ENCODE results near the gene PHTF2.

PHTF2 gene

DNA sequence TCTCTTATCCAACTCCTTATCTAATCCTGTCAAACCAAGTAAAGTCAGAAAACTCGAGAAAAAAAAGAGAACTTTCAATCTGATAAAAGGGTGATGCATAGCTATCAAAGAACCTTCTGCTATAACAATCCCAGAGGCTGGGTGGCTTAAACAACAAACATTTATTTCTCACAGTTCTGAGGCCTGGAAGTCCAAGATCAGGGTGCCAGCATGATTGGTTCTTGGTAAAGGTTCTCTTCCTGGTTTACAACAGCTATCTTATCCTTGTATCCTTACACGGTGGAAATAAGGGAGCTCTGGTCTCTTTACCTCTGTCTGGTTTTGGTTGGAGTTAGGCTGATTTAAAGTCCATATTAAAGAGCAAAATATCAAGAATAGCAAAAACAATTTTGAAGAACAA, 131.9 kb downstream of the PHTF2 start:
- Histone ChIP-seq H3K4me1 (ENCODE audit: insufficient read depth, low read length, severe bottlenecking) (peaks cover 3% of the 10 kb centered on the region), H3K27me3 (ENCODE audit: insufficient read depth, low read length) (no peaks in the 10 kb centered on the region), H4K20me1 (ENCODE audit: insufficient read depth, low read length) (no peaks in the 10 kb centered on the region), H3K4me3 (ENCODE audit: low read depth, low read length, poor library complexity, severe bottlenecking) (no peak overlapping the region), H3K79me2 (ENCODE audit: insufficient read depth, low read length) (no peaks in the 10 kb centered on the region), H3K9me3 (ENCODE audit: low read length) (no peaks in the 10 kb centered on the region), H2AFZ (ENCODE audit: low read length) (no peak overlapping the region), H3K27ac (ENCODE audit: low read depth, low read length, poor library complexity, severe bottlenecking) (no peak overlapping the region), H3K4me2 (ENCODE audit: low read length) (no peak overlapping the region), H3K36me3 (ENCODE audit: insufficient read depth, low read length) (peaks cover 23% of the 10 kb centered on the region; the same call in 1 of the 2 replicates), H3K9me2 (ENCODE audit: low read depth, low read length) (no peaks in the 10 kb centered on the region), H3F3A (ENCODE audit: insufficient read depth, low read length) (no peaks in the 10 kb centered on the region), H3K9ac (ENCODE audit: low read length) (no peak overlapping the region)
- no peak for TF ChIP-seq EZH2 (IDR thresholded peaks at IDR 0.05; ENCODE audit: borderline replicate concordance, low read length)
- TF ChIP-seq, protein P1, sequence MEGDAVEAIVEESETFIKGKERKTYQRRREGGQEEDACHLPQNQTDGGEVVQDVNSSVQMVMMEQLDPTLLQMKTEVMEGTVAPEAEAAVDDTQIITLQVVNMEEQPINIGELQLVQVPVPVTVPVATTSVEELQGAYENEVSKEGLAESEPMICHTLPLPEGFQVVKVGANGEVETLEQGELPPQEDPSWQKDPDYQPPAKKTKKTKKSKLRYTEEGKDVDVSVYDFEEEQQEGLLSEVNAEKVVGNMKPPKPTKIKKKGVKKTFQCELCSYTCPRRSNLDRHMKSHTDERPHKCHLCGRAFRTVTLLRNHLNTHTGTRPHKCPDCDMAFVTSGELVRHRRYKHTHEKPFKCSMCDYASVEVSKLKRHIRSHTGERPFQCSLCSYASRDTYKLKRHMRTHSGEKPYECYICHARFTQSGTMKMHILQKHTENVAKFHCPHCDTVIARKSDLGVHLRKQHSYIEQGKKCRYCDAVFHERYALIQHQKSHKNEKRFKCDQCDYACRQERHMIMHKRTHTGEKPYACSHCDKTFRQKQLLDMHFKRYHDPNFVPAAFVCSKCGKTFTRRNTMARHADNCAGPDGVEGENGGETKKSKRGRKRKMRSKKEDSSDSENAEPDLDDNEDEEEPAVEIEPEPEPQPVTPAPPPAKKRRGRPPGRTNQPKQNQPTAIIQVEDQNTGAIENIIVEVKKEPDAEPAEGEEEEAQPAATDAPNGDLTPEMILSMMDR (IDR thresholded peaks at IDR 0.05; ENCODE audit: low read length) = no peak

DNA sequence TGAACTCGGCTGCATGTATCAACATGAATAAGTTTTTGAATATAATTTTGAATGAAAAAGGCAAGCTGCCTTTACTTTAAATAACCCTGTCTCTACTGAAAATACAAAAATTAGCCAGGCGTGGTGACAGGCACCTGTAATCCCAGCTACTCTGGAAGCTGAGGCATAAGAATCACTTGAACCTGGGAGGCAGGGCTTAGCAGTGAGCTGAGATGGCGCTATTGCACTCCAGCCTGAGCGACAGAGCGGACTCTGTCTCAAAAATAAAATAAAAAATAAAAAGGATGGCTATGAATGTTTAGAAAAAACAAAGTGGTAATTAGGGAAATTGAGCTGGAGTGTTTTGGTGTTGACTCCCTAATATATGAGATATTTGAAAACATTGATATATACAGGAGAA, 133.3 kb downstream of the PHTF2 start:
- Histone ChIP-seq H3F3A (ENCODE audit: insufficient read depth, low read length) (no peaks in the 10 kb centered on the region), H3K9me2 (ENCODE audit: low read depth, low read length) (no peaks in the 10 kb centered on the region), H3K4me1 (ENCODE audit: insufficient read depth, low read length, severe bottlenecking) (peaks cover 8% of the 10 kb centered on the region), H3K4me2 (ENCODE audit: low read length) (no peak overlapping the region), H3K27ac (ENCODE audit: low read depth, low read length, poor library complexity, severe bottlenecking) (no peak overlapping the region), H3K79me2 (ENCODE audit: insufficient read depth, low read length) (no peaks in the 10 kb centered on the region), H3K9me3 (ENCODE audit: low read length) (no peaks in the 10 kb centered on the region), H3K27me3 (ENCODE audit: insufficient read depth, low read length) (no peaks in the 10 kb centered on the region), H4K20me1 (ENCODE audit: insufficient read depth, low read length) (no peaks in the 10 kb centered on the region), H3K9ac (ENCODE audit: low read length) (no peak overlapping the region), H3K4me3 (ENCODE audit: low read depth, low read length, poor library complexity, severe bottlenecking) (no peak overlapping the region), H2AFZ (ENCODE audit: low read length) (no peak overlapping the region), H3K36me3 (ENCODE audit: insufficient read depth, low read length) (peaks cover 23% of the 10 kb centered on the region; the same call in 1 of the 2 replicates)
- no peak for TF ChIP-seq EZH2 (IDR thresholded peaks at IDR 0.05; ENCODE audit: borderline replicate concordance, low read length)
- TF ChIP-seq, protein P1 (IDR thresholded peaks at IDR 0.05; ENCODE audit: low read length) = no peak

DNA sequence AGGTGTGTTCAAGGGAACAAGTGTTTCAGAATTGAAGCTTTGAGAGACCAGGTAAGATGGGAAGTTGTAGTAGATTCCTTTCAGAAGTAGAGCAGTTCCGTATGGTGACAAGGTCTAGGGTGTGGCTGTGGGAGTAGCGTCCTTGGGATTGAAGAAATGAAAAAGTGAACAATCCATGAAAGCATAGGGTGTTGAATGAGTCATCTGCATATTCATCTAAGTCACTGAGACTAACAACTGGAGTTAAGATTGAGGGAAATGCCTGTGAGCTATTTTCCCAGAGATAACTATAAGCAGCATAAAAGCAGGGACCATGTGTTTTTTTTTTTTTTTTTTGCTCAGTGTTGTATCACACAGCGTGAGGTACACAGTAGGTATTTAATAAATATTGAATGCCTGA, 134.8 kb downstream of the PHTF2 start:
- no peaks in the 10 kb centered on the region for H3F3A ChIP-seq (ENCODE audit: insufficient read depth, low read length)
- TF ChIP-seq EZH2 (IDR thresholded peaks at IDR 0.05; ENCODE audit: borderline replicate concordance, low read length) = no peak
- TF ChIP-seq, protein P1 (IDR thresholded peaks at IDR 0.05; ENCODE audit: low read length) = no peak
- no peaks in the 10 kb centered on the region for H3K27me3 ChIP-seq (ENCODE audit: insufficient read depth, low read length)

More for the DNA sequence above, 134.8 kb downstream of the PHTF2 start:
- no peak overlapping the region for H3K4me2 ChIP-seq (ENCODE audit: low read length)
- H3K79me2 ChIP-seq (ENCODE audit: insufficient read depth, low read length) = no peaks in the 10 kb centered on the region
- H3K9ac ChIP-seq (ENCODE audit: low read length) = no peak overlapping the region
- H4K20me1 ChIP-seq (ENCODE audit: insufficient read depth, low read length) = no peaks in the 10 kb centered on the region
- H3K4me1 ChIP-seq (ENCODE audit: insufficient read depth, low read length, severe bottlenecking) = peaks cover 8% of the 10 kb centered on the region
- no peaks in the 10 kb centered on the region for H3K9me3 ChIP-seq (ENCODE audit: low read length)
- H3K36me3 ChIP-seq (ENCODE audit: insufficient read depth, low read length) = peaks cover 17% of the 10 kb centered on the region; the same call in 1 of the 2 replicates
- H3K4me3 ChIP-seq (ENCODE audit: low read depth, low read length, poor library complexity, severe bottlenecking) = no peak overlapping the region
- H3K27ac ChIP-seq (ENCODE audit: low read depth, low read length, poor library complexity, severe bottlenecking) = no peak overlapping the region
- no peak overlapping the region for H2AFZ ChIP-seq (ENCODE audit: low read length)
- H3K9me2 ChIP-seq (ENCODE audit: low read depth, low read length) = no peaks in the 10 kb centered on the region
